Lung (tissue), 12 donors: ENCODE measurements around the gene PTPRN2. TPM values are rescaled to one million over a fixed set of nuclear protein-coding genes. Genes with fewer than 3 reads are reported as not detected.

Source experiments
- ATAC-seq: fragments of 200-7000 bp; cut with Tn5 transposase; one replicate; pipeline ENCODE4 v1.9.1; 2020; ENCODE audit warnings: moderate number of reproducible peaks; ENCODE audit not compliant: insufficient read depth, low FRiP score
- DNase-seq, 3 donors: peaks; one replicate each; pipeline ENCODE4 v3.0.0-alpha.2; 2013 to 2017
- H3K27ac ChIP-seq, 2 donors: one replicate each; pipeline ENCODE4 v1.5.1; 2013; ENCODE audit warnings: mild to moderate bottlenecking in 2 of 2, moderate library complexity in 2 of 2, control low read depth in 1 of 2, inconsistent platforms in 1 of 2, low read depth in 1 of 2, low read length in 1 of 2
- H3K27me3 ChIP-seq, 3 donors: one replicate each; pipeline ENCODE4 v1.5.1; 2013; ENCODE audit warnings: low read length in 2 of 3; ENCODE audit not compliant: control insufficient read depth in 3 of 3, insufficient read depth in 3 of 3
- H3K36me3 ChIP-seq, 4 donors: one replicate each; pipeline ENCODE4 v1.5.1; 2013; ENCODE audit warnings: low read length in 4 of 4, mild to moderate bottlenecking in 1 of 4, moderate library complexity in 1 of 4; ENCODE audit not compliant: control insufficient read depth in 4 of 4, insufficient read depth in 4 of 4
- H3K4me1 ChIP-seq, 5 donors: one replicate each; pipeline ENCODE4 v1.5.1; 2013; ENCODE audit warnings: low read length in 5 of 5, mild to moderate bottlenecking in 2 of 5, moderate library complexity in 1 of 5; ENCODE audit not compliant: control insufficient read depth in 5 of 5, insufficient read depth in 5 of 5
- H3K4me3 ChIP-seq: one replicate; pipeline ENCODE4 v1.5.1; 2013; ENCODE audit warnings: mild to moderate bottlenecking, control low read depth, moderate library complexity
- H3K9ac ChIP-seq, 2 donors: one replicate each; pipeline ENCODE4 v1.5.1; 2013; ENCODE audit warnings: low read length in 2 of 2, control low read depth in 1 of 2; ENCODE audit not compliant: insufficient read depth in 1 of 2
- H3K9me3 ChIP-seq, 4 donors: one replicate each; pipeline ENCODE4 v1.5.1; 2013; ENCODE audit warnings: low read length in 3 of 4, mild to moderate bottlenecking in 1 of 4, moderate library complexity in 1 of 4; ENCODE audit not compliant: control insufficient read depth in 4 of 4, insufficient read depth in 3 of 4
- CTCF ChIP-seq: IDR thresholded peaks from 2 replicates; pipeline ENCODE4 v1.5.1; 2012; ENCODE audit warnings: mild to moderate bottlenecking; ENCODE audit errors: control extremely low read depth, extremely low read depth
- WGBS, 2 donors: extraction: QIAGEN DNeasy Blood & Tissue Kit; methylation state at CpG; one replicate each; pipeline ENCODE4 v1.1.7; 2013; 5-methylcytosine and 5-hydroxymethylcytosine counted together
- polyA plus RNA-seq, 2 donors: library from polyadenylated mRNA; stranded (reverse); fragments of 200-250 nt; gene quantifications; one replicate each; pipeline ENCODE4 v1.2.1, GENCODE V29; 2013
- total RNA-seq, 2 donors: library from RNA; depleted of rRNA in 1 of 2; stranded (reverse); fragments of >200 nt in 1 of 2; gene quantifications; one replicate each; pipeline ENCODE4 v1.2.1, GENCODE V29; 2014 to 2021
- donor health status: control.
- donor health status: control.
- donor health status: Bipolar disorder and iron deficiency.
- donor health status: healthy.
- donor health status: DM: yes; HTN: yes; CAD: no.

The PTPRN2 gene
- total and polyA plus RNA-seq, 4 donors, result 2.1 to 7.4 (median 4.4) TPM

GRCh38 chr7:157693521-157694375 lies 893.9 kb downstream of the PTPRN2 start:
- DNase-seq (no peak), ATAC-seq (no peak)
- Histone ChIP-seq H3K4me3 (no peak overlapping the region), H3K9ac (no peak overlapping the region), H3K9me3 (peaks cover 0 to 17% (median 0%) of the 10 kb centered on the region in 4 donors), H3K4me1 (peaks cover 0 to 19% (median 6%) of the 10 kb centered on the region in 5 donors), H3K36me3 (no peaks in the 10 kb centered on the region), H3K27ac (no peak overlapping the region), H3K27me3 (peaks cover 27 to 38% (median 36%) of the 10 kb centered on the region in 3 donors)
- TF ChIP-seq CTCF, result no peak
- WGBS, 2 donors, result 3 to 4% methylated on average over 53 to 64 of the region's 64 CpGs

DNA sequence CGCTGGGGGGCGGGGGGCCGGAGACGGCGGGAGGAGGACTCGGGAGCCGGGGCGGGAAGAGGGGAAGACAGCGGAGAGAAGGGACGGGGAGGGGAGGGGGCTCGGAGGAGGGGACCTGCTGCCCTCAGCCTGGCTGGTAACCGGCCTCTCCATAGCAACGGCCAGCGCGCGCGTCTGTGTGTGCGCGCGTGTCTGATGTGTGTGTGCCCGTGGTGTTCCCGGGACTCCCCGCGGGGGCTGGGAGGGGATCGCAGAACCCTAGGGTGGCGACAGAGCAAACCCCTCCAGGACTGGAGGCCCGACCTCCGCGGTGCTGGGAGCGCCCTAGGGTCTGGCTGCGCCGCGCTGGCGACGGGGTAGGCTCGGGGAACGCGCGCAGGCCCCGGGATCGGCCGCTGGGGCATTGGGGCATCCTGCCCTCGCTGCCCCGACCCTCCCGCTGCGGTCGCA lies 894.5 kb downstream of the PTPRN2 start:
- Histone ChIP-seq H3K4me3 (no peak overlapping the region), H3K36me3 (no peaks in the 10 kb centered on the region), H3K9me3 (peaks cover 0 to 21% (median 0%) of the 10 kb centered on the region in 4 donors), H3K4me1 (peaks cover 0 to 20% (median 6%) of the 10 kb centered on the region in 5 donors), H3K27ac (no peak overlapping the region), H3K27me3 (peaks cover 28 to 44% (median 42%) of the 10 kb centered on the region in 3 donors), H3K9ac (no peak overlapping the region)
- 1 to 3% methylated on average over 24 to 46 of the region's 47 CpGs for WGBS, 2 donors
- ATAC-seq, result no peak
- no peak for TF ChIP-seq CTCF
- no peak for DNase-seq

GRCh38 chr7:157692460-157693011 lies 895.1 kb downstream of the PTPRN2 start:
- ATAC-seq (no peak), DNase-seq (no peak)
- no peak overlapping the region for H3K27ac ChIP-seq
- no peak overlapping the region for H3K9ac ChIP-seq
- TF ChIP-seq CTCF, result no peak
- no peaks in the 10 kb centered on the region for H3K36me3 ChIP-seq
- 4 to 5% methylated on average over 35 to 44 of the region's 44 CpGs for WGBS, 2 donors
- peaks cover 0 to 21% (median 0%) of the 10 kb centered on the region in 4 donors for H3K9me3 ChIP-seq
- no peak overlapping the region for H3K4me3 ChIP-seq
- H3K27me3 ChIP-seq, result peaks cover 33 to 48% (median 44%) of the 10 kb centered on the region in 3 donors
- H3K4me1 ChIP-seq, result peaks cover 0 to 20% (median 6%) of the 10 kb centered on the region in 5 donors
